ENCODE results near the gene FAM219A. TPM values are rescaled to one million over a fixed set of nuclear protein-coding genes. Genes with fewer than 3 reads are reported as not detected.

Gene FAM219A
- total RNA-seq, 2 experiments from 2014 or later: 6.5 to 12.7 TPM

DNA sequence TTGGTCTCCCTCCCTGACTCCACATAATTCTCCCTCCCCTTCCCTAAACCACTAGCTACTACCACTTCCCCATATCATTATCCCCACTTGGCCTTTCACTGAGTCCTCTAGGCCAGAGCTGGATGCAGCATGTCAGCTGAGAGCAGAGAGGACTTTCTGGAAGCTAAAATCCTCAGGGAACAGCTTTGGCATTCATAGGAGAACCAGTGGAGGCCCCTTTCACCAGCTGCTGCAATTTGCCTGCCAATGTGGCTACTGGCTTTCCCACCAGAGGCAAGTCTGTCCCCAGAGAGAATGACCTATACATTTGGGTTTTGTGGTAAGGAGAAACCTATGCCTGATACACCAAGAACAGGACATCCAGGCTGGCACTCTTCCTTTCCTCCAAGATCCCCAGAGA, 14.4 kb downstream of the FAM219A start:
- CTCF ChIA-PET (ENCODE audit: unreplicated experiment): no interaction called here
- BruUV-seq (replicated peaks): no TSS peak
- intact Hi-C loops (cut with micrococcal nuclease; ENCODE audit: unreplicated experiment): no loop called here

DNA sequence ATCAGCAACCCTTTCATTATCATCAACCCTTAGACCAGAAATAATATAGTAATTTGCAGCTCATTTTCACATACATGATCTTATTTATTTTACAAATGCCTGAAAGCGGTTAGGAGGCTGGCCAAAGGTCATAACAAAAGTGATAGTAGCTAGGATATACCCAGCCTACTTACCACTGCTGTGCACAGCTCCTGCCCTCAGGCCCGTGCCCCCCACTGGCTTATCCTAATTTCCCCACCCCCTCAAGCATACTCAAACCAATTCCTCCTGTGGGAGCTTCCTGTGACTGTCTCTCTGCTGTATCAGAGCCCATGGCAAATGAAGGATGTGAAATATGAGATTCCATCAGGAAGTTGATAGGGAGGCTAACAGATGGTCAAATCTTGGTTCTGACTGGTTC, 14.8 kb downstream of the FAM219A start:
- no peak overlapping the region for H2AFZ ChIP-seq (ENCODE audit: low read length)
- H3K9me2 ChIP-seq (ENCODE audit: insufficient read depth, low read length): no peaks in the 10 kb centered on the region
- no peak overlapping the region for H3K4me2 ChIP-seq (ENCODE audit: low read length)
- DNase-seq (ENCODE audit: low spot score): no peak
- H3K4me3 ChIP-seq (ENCODE audit: low read depth, low read length, poor library complexity, severe bottlenecking): no peak overlapping the region
- TF ChIP-seq, protein P1, sequence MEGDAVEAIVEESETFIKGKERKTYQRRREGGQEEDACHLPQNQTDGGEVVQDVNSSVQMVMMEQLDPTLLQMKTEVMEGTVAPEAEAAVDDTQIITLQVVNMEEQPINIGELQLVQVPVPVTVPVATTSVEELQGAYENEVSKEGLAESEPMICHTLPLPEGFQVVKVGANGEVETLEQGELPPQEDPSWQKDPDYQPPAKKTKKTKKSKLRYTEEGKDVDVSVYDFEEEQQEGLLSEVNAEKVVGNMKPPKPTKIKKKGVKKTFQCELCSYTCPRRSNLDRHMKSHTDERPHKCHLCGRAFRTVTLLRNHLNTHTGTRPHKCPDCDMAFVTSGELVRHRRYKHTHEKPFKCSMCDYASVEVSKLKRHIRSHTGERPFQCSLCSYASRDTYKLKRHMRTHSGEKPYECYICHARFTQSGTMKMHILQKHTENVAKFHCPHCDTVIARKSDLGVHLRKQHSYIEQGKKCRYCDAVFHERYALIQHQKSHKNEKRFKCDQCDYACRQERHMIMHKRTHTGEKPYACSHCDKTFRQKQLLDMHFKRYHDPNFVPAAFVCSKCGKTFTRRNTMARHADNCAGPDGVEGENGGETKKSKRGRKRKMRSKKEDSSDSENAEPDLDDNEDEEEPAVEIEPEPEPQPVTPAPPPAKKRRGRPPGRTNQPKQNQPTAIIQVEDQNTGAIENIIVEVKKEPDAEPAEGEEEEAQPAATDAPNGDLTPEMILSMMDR (conservative IDR thresholded peaks at IDR 0.05; ENCODE audit: low read length): no peak
- no peak overlapping the region for H3K27ac ChIP-seq (ENCODE audit: low read depth, low read length, poor library complexity, severe bottlenecking)
- no peaks in the 10 kb centered on the region for H3K4me1 ChIP-seq (ENCODE audit: insufficient read depth, low read length, poor library complexity, severe bottlenecking)
- ChIA-PET CTCF (ENCODE audit: unreplicated experiment) (no interaction called here), POLR2A (no interaction called here)
- no peaks in the 10 kb centered on the region for H3K9me3 ChIP-seq (ENCODE audit: low read length)
- no peaks in the 10 kb centered on the region for H4K20me1 ChIP-seq (ENCODE audit: insufficient read depth, low read length)
- H3K36me3 ChIP-seq (ENCODE audit: insufficient read depth, low read length): no peaks in the 10 kb centered on the region
- BruUV-seq (replicated peaks): no TSS peak
- H3K79me2 ChIP-seq (ENCODE audit: insufficient read depth, low read depth, low read length): no peaks in the 10 kb centered on the region
- intact Hi-C loops (cut with micrococcal nuclease; ENCODE audit: unreplicated experiment): no loop called here

More for the DNA sequence above, 14.4 kb downstream of the FAM219A start:
- TF ChIP-seq, protein P1 (conservative IDR thresholded peaks at IDR 0.05; ENCODE audit: low read length): no peak
- no peak for TF ChIP-seq EZH2phosphoT487 (IDR thresholded peaks at IDR 0.05; ENCODE audit: borderline replicate concordance, low read depth, low read length)
- H3K27ac ChIP-seq (ENCODE audit: low read depth, low read length, poor library complexity, severe bottlenecking): no peak overlapping the region
- H3K9me2 ChIP-seq (ENCODE audit: insufficient read depth, low read length): no peaks in the 10 kb centered on the region
- H3K4me3 ChIP-seq (ENCODE audit: low read depth, low read length, poor library complexity, severe bottlenecking): no peak overlapping the region
- H3K79me2 ChIP-seq (ENCODE audit: insufficient read depth, low read depth, low read length): no peaks in the 10 kb centered on the region
- no peak overlapping the region for H3K4me2 ChIP-seq (ENCODE audit: low read length)
- POLR2A ChIA-PET: interaction anchor here (0.6 kb wide), 1 partner anchor 99 kb away, joined by 3 read pairs; no protein-coding TSS in a partner anchor
- H3K4me1 ChIP-seq (ENCODE audit: insufficient read depth, low read length, poor library complexity, severe bottlenecking): no peaks in the 10 kb centered on the region
- no peaks in the 10 kb centered on the region for H4K20me1 ChIP-seq (ENCODE audit: insufficient read depth, low read length)
- DNase-seq (ENCODE audit: low spot score): no peak
- H3K36me3 ChIP-seq (ENCODE audit: insufficient read depth, low read length): no peaks in the 10 kb centered on the region
- H3K9me3 ChIP-seq (ENCODE audit: low read length): no peaks in the 10 kb centered on the region
- no peak overlapping the region for H2AFZ ChIP-seq (ENCODE audit: low read length)

DNA sequence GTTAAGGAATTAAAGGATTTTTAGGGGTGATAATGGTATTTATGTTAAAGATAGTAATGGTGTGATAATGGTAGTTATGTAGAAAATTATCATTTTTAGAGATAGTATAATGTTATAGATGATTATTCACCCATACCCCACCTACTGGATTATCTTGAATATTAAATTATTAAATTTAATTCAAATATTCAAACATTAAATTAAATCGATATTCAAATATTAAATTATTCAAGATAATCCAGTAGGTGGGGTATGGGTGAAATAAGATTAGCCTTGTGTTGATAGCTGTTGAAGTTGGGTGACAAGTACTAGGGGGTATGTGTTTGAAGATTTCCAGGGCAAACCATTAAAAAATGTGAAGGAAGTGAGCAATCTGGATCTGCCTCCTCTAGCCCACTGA, 15.6 kb downstream of the FAM219A start:
- H4K20me1 ChIP-seq (ENCODE audit: insufficient read depth, low read length): no peaks in the 10 kb centered on the region
- H3K9me3 ChIP-seq (ENCODE audit: low read length): no peaks in the 10 kb centered on the region
- no peak overlapping the region for H3K27ac ChIP-seq (ENCODE audit: low read depth, low read length, poor library complexity, severe bottlenecking)
- no peak for DNase-seq (ENCODE audit: low spot score)
- H3K36me3 ChIP-seq (ENCODE audit: insufficient read depth, low read length): no peaks in the 10 kb centered on the region
- TF ChIP-seq EZH2phosphoT487 (IDR thresholded peaks at IDR 0.05; ENCODE audit: borderline replicate concordance, low read depth, low read length): no peak
- TF ChIP-seq, protein P1 (conservative IDR thresholded peaks at IDR 0.05; ENCODE audit: low read length): no peak
- H3K4me1 ChIP-seq (ENCODE audit: insufficient read depth, low read length, poor library complexity, severe bottlenecking): no peaks in the 10 kb centered on the region
- H3K9me2 ChIP-seq (ENCODE audit: insufficient read depth, low read length): no peaks in the 10 kb centered on the region
- no peak overlapping the region for H3K4me3 ChIP-seq (ENCODE audit: low read depth, low read length, poor library complexity, severe bottlenecking)
- CTCF ChIA-PET (ENCODE audit: unreplicated experiment): no interaction called here
- intact Hi-C loops (cut with micrococcal nuclease; ENCODE audit: unreplicated experiment): no loop called here
- POLR2A ChIA-PET: interaction anchor here (0.7 kb wide), 1 partner anchor 413 kb away, joined by 5 read pairs; no protein-coding TSS in a partner anchor
- BruUV-seq (replicated peaks): no TSS peak
- no peak overlapping the region for H2AFZ ChIP-seq (ENCODE audit: low read length)
- no peaks in the 10 kb centered on the region for H3K79me2 ChIP-seq (ENCODE audit: insufficient read depth, low read depth, low read length)
- no peak overlapping the region for H3K4me2 ChIP-seq (ENCODE audit: low read length)
